ENCODE results near the gene SMYD3.
A peak's percentile ranks its signal among the peaks of the same experiment; 100 is the strongest.

Gene SMYD3

GRCh38 chr1:246068619-246069509 lies 438.2 kb downstream of the SMYD3 start:
- DNase-seq (ENCODE audit: low spot score): peak; percentile 6

GRCh38 chr1:246068217-246068512 lies 438.9 kb downstream of the SMYD3 start:
- no peak for DNase-seq (ENCODE audit: low spot score)

- DNase-seq (ENCODE audit: low spot score): no peak
Measured at GRCh38 chr1:246067432-246068216, 439.5 kb downstream of the SMYD3 start.

- DNase-seq (ENCODE audit: low spot score): no peak
Measured at GRCh38 chr1:246066573-246066972, 440.5 kb downstream of the SMYD3 start.

- no peak for DNase-seq (ENCODE audit: low spot score)
Measured at GRCh38 chr1:246065592-246065991, 441.5 kb downstream of the SMYD3 start.

- no peak for DNase-seq (ENCODE audit: low spot score)
Measured at GRCh38 chr1:246064891-246065290, 442.2 kb downstream of the SMYD3 start.

GRCh38 chr1:246063013-246063616 lies 444.0 kb downstream of the SMYD3 start:
- DNase-seq (ENCODE audit: low spot score): no peak

- DNase-seq (ENCODE audit: low spot score): no peak
Measured at GRCh38 chr1:246058466-246058865, 448.6 kb downstream of the SMYD3 start.

- DNase-seq (ENCODE audit: low spot score): no peak
Measured at GRCh38 chr1:246052603-246053002, 454.5 kb downstream of the SMYD3 start.

- DNase-seq (ENCODE audit: low spot score): no peak
Measured at GRCh38 chr1:246051909-246052518, 455.1 kb downstream of the SMYD3 start.

- no peak for DNase-seq (ENCODE audit: low spot score)
Measured at GRCh38 chr1:246048693-246049092, 458.4 kb downstream of the SMYD3 start.

- no peak for DNase-seq (ENCODE audit: low spot score)
Measured at GRCh38 chr1:246043556-246043955, 463.5 kb downstream of the SMYD3 start.

- DNase-seq (ENCODE audit: low spot score): no peak
Measured at GRCh38 chr1:246041360-246041759, 465.7 kb downstream of the SMYD3 start.

- no peak for DNase-seq (ENCODE audit: low spot score)
Measured at GRCh38 chr1:246040200-246040890, 466.7 kb downstream of the SMYD3 start.

- no peak for DNase-seq (ENCODE audit: low spot score)
Measured at GRCh38 chr1:246039584-246039983, 467.5 kb downstream of the SMYD3 start.

GRCh38 chr1:246037832-246038231 lies 469.2 kb downstream of the SMYD3 start:
- DNase-seq (ENCODE audit: low spot score): no peak

- DNase-seq (ENCODE audit: low spot score): no peak
Measured at GRCh38 chr1:246036175-246036574, 470.9 kb downstream of the SMYD3 start.

- no peak for DNase-seq (ENCODE audit: low spot score)
Measured at GRCh38 chr1:246035060-246035541, 472.0 kb downstream of the SMYD3 start.

GRCh38 chr1:246034630-246035029 lies 472.4 kb downstream of the SMYD3 start:
- no peak for DNase-seq (ENCODE audit: low spot score)

- DNase-seq (ENCODE audit: low spot score): no peak
Measured at GRCh38 chr1:246032984-246033383, 474.1 kb downstream of the SMYD3 start.

- DNase-seq (ENCODE audit: low spot score): no peak
Measured at GRCh38 chr1:246032031-246032551, 475.0 kb downstream of the SMYD3 start.
